HuH-7.5 (cell line): ENCODE data around the gene LAMB4.

ENCODE experiments used
- DNase-seq: peaks from one replicate; pipeline ENCODE4 v3.0.0; 2011; ENCODE audit warnings: low spot score

Gene LAMB4

DNA sequence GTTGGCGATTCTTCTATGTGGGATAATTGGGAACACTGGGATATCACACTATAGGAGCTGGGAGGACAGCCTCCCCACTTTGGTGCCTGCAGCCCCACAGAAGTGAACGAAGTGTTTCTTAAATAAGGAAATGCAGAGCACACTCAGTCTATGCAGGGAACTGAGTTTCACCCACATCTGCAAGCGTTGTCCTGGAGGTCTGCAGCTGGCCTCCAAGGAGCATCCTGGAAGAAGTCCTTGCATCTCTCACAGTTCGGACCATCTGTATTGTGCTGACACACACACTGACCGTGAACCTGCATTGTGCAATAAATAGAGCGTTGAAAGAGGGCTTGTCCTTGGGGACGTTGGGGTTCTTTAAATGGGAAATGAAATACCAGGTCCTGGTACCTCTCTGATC lies 25.8 kb downstream of the LAMB4 start:
- DNase-seq = no peak

DNA sequence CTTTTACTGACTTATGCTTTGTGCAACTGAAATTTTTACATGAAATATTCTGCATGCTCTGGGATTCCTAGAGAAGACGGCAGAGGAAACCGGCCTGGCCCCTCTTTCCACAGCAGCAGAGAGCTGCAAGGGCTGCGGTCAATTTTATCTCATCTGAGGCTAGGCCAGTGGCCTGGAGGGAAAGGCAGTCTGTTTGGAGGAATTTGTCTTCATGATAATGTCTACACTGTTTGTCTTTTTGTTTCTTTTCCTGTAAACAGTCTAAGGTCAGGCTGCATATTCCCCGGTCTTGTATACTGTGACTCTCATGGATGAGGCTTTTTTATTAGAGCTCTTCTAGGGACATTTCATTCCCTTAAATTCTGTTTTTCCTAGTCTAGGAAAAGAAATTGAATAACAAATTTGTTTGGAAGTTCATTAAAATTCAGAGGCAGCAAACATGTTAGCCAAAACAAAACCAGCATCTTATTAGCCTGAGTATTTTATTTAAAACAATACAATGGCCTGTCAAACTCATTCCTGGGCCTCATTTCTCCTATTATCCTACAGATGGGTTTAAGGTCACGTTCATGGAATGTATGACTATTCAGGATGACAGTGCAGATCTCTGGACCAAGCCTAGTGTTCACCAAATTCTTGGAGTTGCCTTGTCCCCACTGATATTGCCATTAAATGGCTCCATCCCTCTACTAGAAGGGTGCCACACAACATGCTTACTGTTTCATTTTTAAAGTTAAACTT lies 26.4 kb downstream of the LAMB4 start:
- no peak for DNase-seq

DNA sequence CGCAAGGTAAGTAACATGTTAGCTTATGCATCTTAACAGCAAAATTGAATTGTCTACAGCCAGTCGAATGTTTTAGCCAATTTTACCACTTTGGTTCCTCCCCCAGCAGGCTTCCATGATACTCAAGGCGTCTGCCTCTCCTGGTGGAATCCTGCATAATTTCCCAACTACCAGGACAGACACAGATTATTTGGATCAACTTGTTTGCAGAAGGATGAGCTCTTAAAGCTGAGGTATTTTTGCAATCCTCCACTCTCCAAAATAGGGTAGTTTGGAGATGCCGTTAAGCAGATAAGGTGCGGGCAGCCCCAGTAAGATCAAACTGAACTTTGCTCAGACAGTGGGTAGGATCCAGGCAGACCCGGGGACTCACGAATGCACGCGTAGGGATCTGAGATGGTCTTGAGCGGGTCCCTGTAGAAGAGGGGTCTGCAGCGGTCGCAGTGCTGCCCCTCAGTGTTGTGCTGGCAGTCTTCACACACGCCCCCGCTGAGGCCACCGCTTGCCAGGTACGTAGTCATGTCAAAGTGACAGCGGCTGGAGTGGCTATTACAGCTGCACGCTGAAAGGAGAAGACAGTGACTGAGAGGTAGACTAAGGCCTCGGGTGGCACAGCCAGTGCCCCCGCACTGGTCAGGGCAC lies 27.4 kb downstream of the LAMB4 start:
- DNase-seq = no peak

DNA sequence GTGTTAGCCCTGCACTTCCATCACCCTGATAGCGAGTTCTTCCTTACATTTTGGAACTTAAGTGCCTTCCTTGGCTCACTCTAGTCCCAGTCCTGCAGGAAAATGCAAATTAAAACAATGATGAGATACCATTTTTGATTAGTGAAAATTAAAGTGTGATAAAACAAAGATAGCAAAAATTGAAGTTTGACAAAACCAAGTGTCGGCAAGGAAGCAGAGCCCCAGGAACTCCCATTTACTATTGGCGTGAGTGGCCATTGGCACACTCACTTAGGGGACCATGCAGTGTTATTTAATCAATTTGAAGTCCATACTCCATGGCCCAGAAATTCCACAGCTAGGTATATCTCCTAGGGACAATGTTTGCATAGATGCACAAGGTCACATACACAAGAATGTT lies 28.4 kb downstream of the LAMB4 start:
- DNase-seq = no peak

DNA sequence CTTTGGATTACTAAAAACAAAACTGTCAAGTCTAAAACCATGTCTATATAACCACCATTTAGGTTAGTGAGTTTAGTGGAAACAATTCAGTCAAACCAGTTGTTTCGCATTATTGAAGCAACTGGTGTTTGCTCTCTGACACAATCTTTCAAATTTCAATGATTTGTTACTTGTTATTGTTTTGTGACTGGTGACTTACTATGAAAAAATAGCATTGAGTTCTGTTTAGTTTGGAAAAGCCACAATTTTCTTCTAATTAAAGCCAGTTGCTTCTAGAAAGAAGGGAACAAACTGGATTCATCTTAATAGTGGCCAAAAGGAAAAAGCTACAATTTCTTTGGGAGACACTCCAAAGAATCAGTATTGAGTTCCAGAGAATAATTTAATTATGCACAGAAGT lies 30.4 kb downstream of the LAMB4 start:
- no peak for DNase-seq

DNA sequence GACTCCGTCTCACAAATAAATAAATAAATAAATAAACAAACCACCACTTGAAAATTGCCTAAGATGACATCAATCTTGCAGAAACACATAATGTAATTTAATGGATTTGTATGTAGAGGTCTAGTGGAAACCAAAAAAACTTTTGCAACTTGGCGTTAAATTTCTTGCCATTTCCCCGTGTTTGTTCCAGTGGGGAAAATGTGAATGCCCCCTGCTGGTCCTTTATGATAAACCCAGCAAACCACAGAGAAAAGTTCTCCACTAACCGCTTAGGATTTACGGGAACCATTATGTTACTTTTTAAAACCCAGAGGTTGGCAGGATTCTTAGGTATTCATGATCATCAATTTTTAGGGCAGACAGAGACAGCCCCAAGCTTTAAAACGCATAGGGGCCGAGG lies 32.5 kb downstream of the LAMB4 start:
- DNase-seq = no peak

DNA sequence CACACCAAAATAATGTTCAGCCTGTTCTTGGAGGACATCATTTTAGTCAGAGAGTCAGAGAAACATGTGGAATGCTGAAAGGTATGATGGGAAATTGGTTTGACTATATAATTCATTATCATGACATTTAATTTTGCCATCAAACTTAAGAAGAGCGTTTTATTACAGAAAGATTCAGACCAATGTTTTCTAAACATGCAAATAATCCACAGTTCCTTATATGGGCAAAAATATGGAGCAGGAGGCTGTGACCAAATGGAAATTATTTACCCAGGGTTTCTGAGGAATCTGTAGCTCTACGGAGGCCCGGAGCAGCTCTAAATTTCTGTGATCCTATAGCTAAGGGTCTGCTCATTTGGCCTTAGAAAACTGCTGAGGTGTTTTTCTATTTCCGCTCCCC lies 33.2 kb downstream of the LAMB4 start:
- no peak for DNase-seq

DNA sequence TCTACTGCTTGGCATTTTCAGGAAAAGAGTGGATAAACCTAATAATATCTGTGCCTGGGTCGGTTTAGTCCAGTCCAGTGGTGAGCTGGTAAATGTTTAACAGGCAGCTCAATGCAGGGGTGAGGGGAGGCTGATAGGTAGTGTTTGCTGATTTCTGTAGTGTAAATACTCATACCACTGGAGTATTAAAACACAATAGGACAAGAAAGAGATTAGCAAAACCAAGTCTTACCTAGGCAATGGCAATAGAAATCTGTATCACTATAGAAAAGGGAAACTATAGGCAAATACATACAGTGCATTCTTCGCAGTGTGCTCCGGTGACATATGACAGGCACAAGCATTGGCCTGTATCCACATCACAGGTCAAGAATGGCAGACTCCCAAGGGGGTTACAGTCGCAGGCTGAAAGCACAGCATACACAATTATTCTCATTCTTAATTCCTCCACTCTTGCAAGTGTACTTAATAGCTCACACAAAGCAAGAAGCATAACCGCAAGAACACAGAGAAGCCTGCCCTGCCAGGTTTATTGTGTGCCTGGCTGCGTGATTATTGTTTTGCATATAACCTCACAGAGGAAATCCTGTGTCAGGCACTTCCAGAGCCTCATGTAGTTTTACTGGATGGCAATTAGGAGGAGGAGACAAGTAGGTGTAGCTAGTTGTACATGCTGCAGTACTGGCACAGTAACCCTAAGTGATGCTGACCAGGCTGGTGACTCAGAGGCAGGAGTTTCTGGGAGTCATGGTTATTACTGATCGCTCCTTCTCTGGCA lies 35.0 kb downstream of the LAMB4 start:
- no peak for DNase-seq

DNA sequence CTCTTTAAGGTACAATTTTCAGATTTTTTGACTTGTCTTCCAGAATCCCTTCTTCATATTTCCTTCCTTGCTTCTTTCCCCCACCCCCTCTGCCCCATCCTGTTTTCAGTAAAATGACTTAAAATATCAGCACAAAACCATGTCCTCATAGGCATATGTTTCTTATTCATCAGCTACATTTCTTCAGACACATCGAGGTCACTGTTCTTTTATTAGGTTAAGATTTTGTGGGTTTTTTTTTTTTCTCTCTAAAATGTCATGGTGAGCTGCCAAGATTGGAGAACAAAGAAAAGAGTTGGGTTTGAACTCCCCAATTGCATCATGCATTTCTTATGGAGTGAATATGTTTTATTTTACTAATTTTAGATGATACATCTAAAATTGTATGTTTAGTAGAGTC lies 35.8 kb downstream of the LAMB4 start:
- DNase-seq = no peak

DNA sequence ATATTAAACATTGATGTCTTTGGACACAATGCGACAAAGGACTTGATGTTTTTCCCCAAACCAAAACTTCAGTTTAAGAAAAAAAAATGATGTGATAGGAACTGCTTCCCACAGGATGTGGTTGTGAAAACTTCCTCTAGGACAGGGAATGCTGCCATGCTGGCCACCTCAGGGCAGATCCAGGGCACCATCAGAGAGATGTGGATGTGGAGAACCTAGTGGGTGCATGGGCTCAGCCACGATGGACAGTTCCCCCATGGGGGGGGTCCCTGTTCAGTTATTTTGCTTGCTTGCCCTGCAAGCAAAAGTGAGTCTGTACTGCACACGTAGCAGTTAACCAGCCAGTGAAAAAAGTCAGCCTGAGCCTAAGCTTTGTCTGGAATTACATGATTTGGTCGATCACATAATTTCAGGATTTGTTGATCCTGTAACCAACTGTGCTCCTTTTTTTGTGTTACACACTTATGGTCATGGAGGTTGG lies 36.3 kb downstream of the LAMB4 start:
- DNase-seq = no peak

DNA sequence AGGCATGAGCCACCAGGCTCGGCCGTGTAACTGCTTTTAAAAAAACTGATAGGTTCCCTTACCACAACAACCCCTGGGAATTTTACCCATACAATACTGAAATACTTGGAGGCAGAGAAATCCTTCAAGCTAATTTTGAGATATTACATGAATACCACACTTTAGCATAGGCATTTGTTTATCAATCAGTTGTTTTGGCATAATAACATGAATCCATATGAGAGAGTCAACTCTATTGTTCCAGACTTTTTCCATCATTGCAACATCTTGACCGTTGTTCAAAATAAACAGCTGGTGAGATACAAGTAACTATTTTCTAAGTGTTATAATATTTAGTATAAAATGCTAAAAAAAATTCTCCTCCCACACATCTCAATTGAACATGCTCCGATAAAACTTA lies 36.8 kb downstream of the LAMB4 start:
- no peak for DNase-seq

DNA sequence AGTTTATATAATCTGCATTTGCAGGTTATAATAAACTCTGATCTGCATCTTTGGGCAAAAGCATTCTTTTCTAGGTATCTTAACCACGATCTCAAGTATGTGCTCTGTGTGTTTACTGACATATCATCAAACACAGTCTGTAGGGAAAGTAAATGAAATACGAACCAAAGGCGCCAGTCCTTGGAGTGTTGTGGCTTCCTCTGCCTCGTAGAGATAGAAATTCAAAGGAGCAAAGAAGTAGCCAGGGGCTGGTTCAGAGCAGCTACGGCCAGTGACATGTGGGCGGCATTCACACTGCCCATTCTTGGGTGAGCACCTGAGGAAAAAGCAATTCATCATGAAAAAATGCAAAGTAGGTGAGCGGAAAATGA lies 38.7 kb downstream of the LAMB4 start:
- DNase-seq = no peak

DNA sequence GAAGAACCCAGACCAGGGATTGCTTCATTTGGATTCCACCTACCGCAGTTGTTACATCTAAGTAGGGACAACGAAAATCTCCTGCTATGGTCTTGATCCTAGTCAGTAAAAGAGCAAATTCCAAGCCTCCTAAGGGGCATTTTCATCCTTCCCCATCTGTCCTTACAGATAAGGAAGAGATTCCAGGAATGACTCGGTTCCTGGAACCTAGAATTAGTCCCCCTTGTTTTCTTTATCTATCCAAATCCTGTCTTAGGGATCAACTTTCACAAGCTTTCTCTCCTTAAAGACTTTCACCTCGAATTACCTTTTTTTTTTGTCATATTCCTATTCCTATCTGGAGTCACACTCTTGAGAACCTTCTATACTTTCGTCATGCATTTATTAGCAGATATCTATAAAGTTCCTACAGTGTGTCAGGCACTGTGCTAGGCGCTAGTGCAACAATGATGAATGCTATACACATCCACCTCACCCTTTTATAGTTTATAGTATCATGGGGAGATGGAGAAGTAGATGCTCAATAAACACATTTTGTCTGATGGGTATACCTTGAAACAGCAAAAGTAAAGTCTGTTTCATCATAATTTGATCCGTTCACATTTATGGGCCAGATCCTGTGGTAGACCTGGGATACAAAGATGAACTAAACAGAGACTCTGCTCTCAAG lies 39.2 kb downstream of the LAMB4 start:
- DNase-seq = no peak

DNA sequence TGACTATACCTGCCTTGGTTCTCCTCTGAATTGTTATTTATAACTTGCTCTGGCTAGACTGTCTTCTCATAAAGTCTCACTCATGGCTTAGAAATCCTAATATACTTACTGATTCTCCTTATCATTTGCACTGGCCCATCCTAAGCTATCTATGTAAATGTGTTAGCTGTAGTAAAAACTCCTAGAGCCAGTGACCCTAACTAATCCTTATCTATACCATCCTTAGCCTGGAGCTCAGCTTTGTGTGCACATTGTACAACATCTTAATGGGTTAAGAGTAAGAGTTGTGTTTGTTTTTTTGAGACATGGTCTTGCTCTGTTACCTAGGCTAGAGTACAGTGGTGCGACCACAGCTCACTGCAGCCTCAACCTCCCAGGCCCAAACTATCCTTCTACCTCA lies 40.8 kb downstream of the LAMB4 start:
- DNase-seq = no peak

DNA sequence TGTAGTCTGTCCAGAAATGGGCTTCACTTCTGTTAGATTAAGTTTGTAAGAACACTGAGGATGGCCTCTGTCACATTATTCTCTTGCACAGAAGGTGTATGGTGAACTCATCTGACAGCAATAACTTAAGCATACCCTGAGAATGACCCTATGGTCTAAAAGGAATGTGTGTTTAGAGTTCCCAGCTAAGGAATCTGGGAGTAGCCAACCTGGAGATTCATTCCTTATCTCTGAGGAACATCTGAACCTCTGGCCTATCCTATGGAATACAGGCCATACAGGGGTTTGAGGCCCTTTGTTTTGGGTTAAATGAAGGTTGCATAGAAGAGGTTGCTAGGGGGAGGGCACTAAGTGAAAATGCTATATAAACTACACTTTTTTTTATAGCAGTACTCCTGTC lies 41.4 kb downstream of the LAMB4 start:
- no peak for DNase-seq

DNA sequence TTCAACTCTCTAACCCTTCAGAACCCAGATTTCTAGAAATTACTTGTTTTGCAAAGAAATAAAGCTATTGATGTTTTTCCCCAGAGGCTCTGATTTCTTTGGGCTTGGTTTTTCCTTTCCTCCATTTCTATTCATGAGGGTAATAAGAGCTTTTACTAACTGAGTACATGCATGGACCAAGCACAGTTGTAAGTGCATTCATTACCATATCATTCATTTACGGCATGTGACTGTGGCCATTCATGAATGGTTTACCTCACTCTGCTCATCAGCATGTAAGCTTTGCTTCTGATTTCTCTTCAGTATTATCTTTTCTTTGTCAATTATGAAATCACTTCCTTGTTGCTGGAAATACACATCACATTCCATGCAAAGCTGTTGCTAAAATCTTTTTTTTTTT lies 42.4 kb downstream of the LAMB4 start:
- DNase-seq = no peak

DNA sequence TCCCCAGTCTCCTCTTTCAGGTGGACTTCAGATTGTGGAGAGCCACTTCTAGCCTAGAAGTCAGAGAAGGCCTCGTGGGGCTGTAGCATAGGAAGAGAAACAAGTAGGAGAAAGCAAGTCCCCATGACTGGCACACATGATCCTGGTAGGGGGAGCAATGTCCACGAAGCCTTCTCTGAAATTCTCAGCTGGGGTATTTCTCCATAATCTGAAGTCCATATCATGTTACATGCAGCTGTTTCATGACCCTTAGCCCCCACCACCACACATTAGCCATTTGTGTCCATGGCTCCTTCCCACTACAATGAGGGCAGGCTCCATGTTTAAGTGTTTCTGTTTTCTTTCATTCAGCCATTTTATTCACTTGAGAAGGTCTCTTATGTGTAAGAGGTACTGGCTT lies 43.2 kb downstream of the LAMB4 start:
- no peak for DNase-seq

DNA sequence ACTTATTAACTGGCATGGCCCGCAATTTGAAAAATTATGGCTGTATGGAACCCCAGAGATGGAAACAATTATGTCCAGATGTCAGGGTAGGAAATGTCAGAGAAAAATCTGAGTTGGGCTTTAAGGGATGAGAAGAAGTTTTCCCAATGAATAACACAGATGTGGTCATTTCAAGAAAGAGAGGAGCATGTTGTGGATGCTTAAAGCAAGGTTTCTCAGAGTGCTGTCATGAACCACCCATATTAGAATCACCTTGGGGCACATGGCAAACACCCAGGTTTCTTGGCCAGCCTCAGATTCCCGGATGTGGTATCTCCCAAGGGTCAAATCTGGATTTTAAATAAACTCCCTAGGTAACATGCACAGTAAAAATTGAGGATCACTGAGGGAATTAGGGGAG lies 43.6 kb downstream of the LAMB4 start:
- no peak for DNase-seq

DNA sequence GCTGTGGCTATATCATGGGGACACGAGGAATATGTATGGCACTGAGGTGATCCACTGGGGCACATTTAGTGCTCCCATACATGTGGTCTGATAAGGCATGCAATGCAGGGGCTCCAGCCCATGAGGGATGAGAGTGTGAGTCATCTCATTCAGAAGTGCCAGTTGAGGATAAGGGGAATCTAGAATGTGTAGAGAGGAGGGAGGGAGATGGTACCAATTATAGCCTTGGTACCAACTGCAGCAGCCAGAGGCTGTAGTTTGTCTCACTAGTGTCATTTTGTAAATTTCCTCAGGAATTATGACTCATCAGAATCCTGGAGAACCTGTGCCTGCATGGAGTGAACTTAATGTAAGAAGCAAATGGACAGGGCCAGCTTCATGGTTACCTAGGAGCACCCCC lies 46.2 kb downstream of the LAMB4 start:
- DNase-seq = no peak

DNA sequence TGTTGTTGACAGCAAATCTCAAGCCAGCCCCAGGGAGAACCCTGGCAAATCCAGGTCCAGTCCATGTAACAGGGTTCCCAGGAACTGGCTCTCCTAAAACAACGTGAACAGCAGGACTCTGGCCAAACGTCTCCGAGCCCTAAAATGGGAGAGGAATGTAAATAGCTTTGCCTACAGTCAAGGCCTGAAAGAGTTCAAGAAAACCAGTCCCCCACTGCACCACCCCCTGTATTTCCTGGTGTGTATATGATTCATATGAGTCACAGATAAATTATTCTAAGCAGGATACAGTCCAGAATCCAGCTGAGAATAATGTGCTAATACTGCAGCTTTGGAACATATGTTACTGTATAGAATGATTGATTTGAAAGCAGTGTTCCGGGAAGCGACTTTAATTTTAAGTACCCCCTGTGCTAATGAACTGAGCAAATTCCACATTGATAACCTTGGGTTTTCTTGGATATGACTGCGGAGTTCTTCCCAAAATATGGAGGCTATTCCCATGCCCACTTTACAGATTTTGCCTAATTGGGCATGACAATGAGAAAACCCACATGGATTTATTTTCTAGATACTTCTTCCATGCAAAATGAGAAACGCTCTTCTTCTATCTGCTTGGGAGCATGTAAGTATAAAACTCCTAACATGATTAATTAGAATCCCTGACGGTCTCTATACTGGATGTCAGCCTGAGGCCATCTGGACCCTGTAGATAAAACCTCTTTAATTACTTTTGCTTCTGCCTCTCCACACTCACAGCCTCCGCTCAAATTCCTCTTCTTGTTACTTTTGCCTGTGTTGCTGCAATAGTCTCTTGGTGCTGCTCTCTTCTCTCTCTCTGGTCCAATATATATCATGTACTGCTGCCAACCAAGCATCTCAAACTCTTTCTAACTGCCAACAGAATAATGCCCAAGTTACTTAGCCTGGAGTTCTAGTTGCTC lies 50.2 kb downstream of the LAMB4 start:
- no peak for DNase-seq

DNA sequence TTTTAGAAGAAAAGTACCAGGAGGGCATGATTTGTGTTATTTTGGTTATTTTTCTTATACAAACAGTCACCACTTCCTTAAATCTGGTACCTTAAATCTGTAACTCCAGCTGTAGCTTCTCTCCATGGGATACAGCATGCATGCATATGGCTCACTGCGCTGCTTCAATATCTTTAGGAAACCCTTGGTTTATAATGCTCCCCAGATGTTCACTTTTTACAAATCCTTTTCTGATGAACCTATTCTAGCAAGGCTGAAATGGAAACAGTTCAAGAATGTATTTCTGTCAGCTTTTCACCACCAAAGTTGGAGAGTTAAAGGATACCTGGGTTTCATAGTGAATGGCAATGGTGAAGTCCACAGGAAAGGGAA lies 50.9 kb downstream of the LAMB4 start:
- no peak for DNase-seq

DNA sequence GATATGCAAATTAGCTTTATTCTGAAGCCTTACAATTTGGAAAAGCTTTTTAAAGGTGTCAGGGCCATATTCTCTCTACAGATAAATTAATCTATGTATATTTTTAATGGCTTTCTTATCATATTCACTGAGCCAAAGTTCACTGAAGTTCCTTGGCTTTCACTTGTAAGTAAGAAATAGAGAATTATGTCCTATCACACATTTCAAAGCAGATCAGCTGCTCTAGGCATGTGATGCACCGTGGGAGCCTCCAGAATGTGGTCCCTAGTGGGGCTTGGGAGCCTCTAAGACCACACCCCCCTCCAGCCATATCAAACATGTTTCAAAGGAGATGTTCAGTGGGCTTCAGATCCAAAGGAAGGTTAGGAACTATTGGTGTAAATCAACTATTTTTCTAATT lies 51.5 kb downstream of the LAMB4 start:
- no peak for DNase-seq
